Cardiac muscle cell (in vitro differentiated cells and primary cell): ENCODE data around the gene KCNIP4. TPM values are rescaled to one million over a fixed set of nuclear protein-coding genes. Genes with fewer than 3 reads are reported as not detected.

Experiments
- DNase-seq, 2 donors: peaks; one replicate each; pipeline versions ENCODE4 v3.0.0 to v3.0.0-alpha.2; 2010 to 2017; ENCODE audit warnings: low read depth in 1 of 2, low spot score in 1 of 2
- H3K27ac ChIP-seq: fragments of 200-600 bp; sonication (generic); 2 replicates; pipeline ENCODE4 v1.5.1; 2016
- H3K27me3 ChIP-seq: fragments of 200-600 bp; sonication (generic); 2 replicates; pipeline ENCODE4 v1.6.0; 2016; ENCODE audit warnings: control low read depth
- H3K36me3 ChIP-seq: fragments of 200-600 bp; sonication (generic); 2 replicates; pipeline ENCODE4 v1.5.1; 2016; ENCODE audit warnings: control low read depth
- H3K4me1 ChIP-seq: fragments of 200-600 bp; sonication (generic); 2 replicates; pipeline ENCODE4 v1.8.1; 2017; ENCODE audit warnings: low read depth, mild to moderate bottlenecking, mixed run types
- H3K4me3 ChIP-seq: fragments of 200-600 bp; sonication (generic); 2 replicates; pipeline ENCODE4 v1.5.1; 2016; ENCODE audit warnings: mild to moderate bottlenecking
- H3K9me3 ChIP-seq: fragments of 200-600 bp; sonication (generic); 2 replicates; pipeline ENCODE4 v1.5.1; 2017; ENCODE audit warnings: low read depth, mild to moderate bottlenecking, control low read depth
- polyA plus RNA-seq: library from polyadenylated mRNA; unstranded; fragments of >200 nt; fragmentation: Nextera tagmentation; extraction: Ambion mirVana; gene quantifications from 2 replicates; pipeline ENCODE4 v1.2.1, GENCODE V29; 2016
- total RNA-seq: library from RNA; depleted of rRNA; stranded (reverse); fragments of >200 nt; gene quantifications from 2 replicates; pipeline ENCODE4 v1.2.3, GENCODE V29; 2016
- TF ChIP-seq, protein P1 (sequence below): IDR thresholded peaks from 2 replicates; pipeline ENCODE4 v1.5.1; 2012; ENCODE audit warnings: low read depth, mild to moderate bottlenecking, low read length

The KCNIP4 gene
- total and polyA plus RNA-seq, 2 experiments from 2014 or later, result 14.5 to 15.9 TPM

DNA sequence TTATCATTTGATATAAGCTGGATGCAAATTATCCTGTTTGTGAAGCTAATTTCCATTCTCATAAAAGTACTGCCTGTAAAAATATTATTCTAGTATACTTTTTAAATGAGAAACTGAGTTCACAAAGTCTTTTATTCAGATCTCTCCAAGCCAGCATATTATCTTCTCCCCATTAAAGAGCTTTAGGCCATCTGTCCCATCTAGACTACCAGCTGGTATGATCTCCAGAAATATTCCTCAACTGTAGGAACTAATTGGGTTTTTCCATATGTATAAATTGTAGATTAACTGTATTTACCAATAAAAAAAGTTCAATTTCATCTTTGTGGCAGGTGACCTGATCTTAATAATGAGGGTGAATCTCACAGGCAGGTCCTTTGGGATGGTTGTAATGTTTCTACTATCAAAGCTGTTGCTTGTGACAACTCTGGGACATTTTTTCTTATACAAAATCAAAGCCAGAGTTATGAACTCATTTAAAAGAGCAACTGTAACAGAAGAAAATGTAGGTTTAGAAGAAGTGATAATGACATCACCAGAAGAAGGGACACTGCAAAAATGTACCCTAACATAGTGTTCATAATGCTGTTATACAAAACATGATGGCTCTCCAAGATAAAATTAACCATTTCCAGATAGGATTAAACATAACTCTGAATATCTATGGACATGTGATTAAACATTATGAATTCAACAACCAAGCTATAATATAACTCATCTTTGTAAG lies 132.8 kb downstream of the KCNIP4 start:
- Histone ChIP-seq H3K36me3 (no peaks in the 10 kb centered on the region), H3K4me1 (no peaks in the 10 kb centered on the region), H3K27ac (no peak overlapping the region), H3K27me3 (no peaks in the 10 kb centered on the region), H3K4me3 (no peak overlapping the region), H3K9me3 (no peaks in the 10 kb centered on the region)
- DNase-seq, result no peak
- TF ChIP-seq, protein P1, sequence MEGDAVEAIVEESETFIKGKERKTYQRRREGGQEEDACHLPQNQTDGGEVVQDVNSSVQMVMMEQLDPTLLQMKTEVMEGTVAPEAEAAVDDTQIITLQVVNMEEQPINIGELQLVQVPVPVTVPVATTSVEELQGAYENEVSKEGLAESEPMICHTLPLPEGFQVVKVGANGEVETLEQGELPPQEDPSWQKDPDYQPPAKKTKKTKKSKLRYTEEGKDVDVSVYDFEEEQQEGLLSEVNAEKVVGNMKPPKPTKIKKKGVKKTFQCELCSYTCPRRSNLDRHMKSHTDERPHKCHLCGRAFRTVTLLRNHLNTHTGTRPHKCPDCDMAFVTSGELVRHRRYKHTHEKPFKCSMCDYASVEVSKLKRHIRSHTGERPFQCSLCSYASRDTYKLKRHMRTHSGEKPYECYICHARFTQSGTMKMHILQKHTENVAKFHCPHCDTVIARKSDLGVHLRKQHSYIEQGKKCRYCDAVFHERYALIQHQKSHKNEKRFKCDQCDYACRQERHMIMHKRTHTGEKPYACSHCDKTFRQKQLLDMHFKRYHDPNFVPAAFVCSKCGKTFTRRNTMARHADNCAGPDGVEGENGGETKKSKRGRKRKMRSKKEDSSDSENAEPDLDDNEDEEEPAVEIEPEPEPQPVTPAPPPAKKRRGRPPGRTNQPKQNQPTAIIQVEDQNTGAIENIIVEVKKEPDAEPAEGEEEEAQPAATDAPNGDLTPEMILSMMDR, result no peak

GRCh38 chr4:21811565-21811964 lies 137.0 kb downstream of the KCNIP4 start:
- Histone ChIP-seq H3K27me3 (no peaks in the 10 kb centered on the region), H3K9me3 (no peaks in the 10 kb centered on the region), H3K4me3 (no peak overlapping the region), H3K4me1 (no peaks in the 10 kb centered on the region), H3K36me3 (no peaks in the 10 kb centered on the region), H3K27ac (no peak overlapping the region)
- DNase-seq, result peak in 1 of 2 donors; percentile 68
- TF ChIP-seq, protein P1, result no peak

DNA sequence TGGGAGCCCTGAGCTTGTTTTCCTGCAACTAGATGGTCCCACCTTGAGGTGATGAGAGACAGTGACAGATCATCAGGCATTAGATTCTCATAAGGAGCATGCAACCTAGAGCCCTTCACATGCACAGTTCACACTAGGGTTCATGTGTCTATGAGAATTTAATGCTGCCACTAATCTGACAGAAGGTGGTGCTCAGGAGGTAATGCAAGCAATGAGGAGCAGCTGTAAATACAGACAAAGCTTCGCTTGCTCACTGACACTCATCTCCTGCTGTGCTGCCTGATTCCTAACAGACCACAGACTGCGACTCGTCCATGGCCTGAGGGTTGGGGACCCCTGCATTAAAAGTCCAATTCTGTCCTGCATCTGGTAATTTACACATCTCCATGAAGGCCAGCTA lies 141.6 kb downstream of the KCNIP4 start:
- Histone ChIP-seq H3K27me3 (no peaks in the 10 kb centered on the region), H3K4me1 (no peaks in the 10 kb centered on the region), H3K4me3 (no peak overlapping the region), H3K27ac (no peak overlapping the region), H3K9me3 (no peaks in the 10 kb centered on the region), H3K36me3 (no peaks in the 10 kb centered on the region)
- no peak for DNase-seq
- TF ChIP-seq, protein P1, result no peak

DNA sequence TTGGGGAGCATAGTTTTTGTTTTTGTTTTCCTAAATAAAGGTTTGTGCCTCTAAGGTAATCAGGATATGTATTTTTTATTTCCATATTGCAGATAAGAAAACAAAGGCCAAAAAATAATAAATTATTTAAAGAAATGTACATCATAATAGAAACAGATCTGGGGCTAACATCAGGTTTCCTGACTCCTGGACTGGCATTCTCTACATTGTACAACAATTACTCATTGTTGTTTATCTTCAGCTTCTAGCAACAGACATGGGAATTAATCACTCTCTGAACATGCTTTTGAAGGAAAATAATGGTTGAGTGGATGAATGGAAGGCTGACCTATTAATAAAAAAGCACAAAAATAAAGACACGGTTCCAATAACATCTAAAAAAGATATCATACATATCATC lies 146.2 kb downstream of the KCNIP4 start:
- Histone ChIP-seq H3K27ac (no peak overlapping the region), H3K36me3 (no peaks in the 10 kb centered on the region), H3K9me3 (no peaks in the 10 kb centered on the region), H3K4me1 (no peaks in the 10 kb centered on the region), H3K27me3 (no peaks in the 10 kb centered on the region), H3K4me3 (no peak overlapping the region)
- TF ChIP-seq, protein P1, result no peak
- peak in 1 of 2 donors; percentile 76 for DNase-seq

DNA sequence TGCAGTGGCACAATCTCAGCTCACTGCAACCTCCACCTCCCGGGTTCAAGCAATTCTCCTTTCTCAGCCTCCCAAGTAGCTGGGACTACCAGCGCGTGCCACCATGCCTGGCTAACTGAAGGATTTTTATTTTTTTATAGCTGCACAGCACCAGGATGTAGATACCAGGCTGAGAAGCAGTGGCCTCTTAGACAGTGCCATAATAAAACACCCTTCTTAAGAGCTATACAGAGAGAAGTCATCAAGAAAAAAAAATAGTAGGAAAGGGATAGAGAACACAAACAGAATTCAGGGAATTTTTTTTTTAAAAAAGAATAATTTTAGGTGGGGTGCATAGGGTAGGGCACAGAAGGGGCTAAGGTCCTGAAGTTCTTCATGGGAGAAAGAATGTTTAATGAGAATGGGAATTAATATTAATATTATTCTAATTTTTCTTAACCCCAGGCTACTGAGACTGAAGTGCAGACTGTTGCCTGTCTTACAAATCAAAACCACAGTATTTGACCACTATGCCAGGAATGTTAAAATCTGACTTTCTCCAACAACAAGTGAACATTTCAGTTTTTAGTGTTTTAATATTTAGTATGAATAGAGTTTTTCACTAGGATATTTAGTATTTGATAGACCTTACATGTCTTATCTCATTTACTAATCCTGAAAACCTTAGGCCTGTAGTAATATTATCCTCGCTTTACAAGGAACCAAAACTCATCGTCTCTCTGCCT lies 146.7 kb downstream of the KCNIP4 start:
- Histone ChIP-seq H3K36me3 (no peaks in the 10 kb centered on the region), H3K4me3 (no peak overlapping the region), H3K9me3 (no peaks in the 10 kb centered on the region), H3K4me1 (no peaks in the 10 kb centered on the region), H3K27me3 (no peaks in the 10 kb centered on the region), H3K27ac (no peak overlapping the region)
- TF ChIP-seq, protein P1, result no peak
- DNase-seq, result peak in 1 of 2 donors; percentile 53
